LNCAP (cell line): ENCODE measurements around the gene MSANTD3.

Experiments
- TF ChIP-seq, protein P1 (sequence below): fragments of 450-650 bp; IDR thresholded peaks from 2 replicates; pipeline ENCODE4 v1.5.1; 2017; ENCODE audit warnings: mild to moderate bottlenecking

MSANTD3 gene

DNA sequence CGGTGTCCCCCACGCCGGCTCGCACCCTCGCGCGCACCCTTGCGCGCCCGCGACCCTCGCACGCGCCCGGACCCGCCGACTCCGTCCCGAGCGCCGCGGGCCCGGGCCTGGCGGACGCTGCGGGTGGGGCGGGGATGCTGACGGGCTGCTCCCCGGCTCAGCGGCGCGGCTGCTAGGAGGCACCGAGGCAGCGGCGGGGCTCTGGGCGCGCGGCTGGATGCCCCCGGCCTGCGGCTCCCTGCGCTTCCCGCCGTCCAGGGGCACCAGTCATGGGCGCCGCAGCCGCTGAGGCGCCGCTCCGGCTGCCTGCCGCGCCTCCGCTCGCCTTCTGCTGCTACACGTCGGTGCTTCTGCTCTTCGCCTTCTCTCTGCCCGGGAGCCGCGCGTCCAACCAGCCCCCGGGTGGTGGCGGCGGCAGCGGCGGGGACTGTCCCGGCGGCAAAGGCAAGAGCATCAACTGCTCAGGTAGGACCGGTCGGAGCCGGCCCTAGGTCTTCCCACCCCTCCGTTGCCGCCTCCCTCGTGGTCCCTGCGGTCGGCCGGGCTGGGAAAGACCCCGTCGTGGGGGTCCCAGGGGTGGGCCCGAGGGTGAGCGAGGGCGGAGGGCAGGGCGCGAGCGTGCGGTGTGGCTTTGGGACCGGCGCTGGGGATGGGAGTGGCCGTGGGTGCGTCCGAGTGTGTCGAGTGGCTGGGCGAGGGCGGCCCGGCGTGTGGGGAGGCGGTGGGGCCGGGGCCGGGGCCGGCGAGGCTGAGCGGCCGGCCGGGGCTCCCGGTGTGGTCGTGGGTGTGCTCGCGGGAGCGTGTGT, 46.5 kb downstream of the MSANTD3 start:
- TF ChIP-seq, protein P1, sequence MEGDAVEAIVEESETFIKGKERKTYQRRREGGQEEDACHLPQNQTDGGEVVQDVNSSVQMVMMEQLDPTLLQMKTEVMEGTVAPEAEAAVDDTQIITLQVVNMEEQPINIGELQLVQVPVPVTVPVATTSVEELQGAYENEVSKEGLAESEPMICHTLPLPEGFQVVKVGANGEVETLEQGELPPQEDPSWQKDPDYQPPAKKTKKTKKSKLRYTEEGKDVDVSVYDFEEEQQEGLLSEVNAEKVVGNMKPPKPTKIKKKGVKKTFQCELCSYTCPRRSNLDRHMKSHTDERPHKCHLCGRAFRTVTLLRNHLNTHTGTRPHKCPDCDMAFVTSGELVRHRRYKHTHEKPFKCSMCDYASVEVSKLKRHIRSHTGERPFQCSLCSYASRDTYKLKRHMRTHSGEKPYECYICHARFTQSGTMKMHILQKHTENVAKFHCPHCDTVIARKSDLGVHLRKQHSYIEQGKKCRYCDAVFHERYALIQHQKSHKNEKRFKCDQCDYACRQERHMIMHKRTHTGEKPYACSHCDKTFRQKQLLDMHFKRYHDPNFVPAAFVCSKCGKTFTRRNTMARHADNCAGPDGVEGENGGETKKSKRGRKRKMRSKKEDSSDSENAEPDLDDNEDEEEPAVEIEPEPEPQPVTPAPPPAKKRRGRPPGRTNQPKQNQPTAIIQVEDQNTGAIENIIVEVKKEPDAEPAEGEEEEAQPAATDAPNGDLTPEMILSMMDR: no peak

DNA sequence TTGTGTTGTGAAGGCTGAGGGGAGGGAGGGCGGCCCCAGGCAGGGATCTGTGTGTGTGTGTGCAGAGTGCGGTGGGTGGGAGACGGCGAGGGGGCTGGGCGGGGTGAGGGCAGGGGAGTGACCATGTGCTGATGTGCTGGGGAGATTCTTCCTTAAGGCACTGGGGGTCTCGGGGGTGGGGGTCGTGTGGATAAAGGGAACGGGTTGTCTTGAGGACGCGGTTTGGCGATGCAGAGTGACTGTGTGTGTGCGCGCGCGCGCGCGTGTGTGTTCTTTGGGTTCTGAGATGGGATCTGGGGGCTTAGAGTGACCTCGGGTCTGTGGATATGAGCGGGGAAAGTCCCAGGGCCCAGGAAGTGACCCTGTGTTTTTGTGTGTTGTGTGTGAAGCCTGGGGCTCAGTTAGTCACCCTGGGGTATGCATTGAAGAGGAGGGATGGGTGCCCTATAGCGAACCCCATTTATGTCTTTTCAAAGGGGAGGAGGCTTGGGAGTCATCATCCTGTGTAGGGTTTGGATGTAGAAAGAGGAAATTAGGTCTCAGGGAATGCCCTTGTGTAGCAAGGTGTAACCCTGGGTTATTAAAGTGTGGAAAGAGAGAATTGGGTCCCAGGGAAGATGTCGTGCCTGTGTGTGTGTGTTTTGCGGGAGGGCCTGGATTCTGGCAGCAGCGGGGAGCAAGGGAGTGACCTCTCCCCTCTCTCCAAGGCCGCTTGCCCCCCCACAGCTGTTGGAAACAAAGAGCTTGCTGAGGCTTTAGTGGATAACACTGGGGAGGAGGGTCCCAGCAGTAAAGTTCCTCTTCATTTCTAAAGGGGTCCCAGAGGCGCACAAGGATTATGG, 47.4 kb downstream of the MSANTD3 start:
- TF ChIP-seq, protein P1: no peak

DNA sequence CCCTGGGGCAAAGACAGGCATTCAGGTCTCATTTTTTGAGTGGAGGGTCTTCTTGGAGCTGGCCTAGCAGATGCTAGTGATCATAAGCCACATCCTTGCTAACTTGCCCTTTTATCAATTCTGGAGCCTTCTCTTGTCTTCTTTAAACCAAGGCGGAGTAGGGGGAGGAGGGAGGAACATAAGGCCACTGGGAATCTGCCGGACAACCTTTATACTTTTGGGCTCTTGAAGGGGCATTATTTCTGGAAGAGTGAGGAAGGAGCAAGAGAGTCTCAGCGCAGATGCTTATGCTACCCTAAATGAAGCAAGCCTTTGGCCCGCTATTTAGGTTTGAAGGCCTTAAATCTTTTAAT, 48.0 kb downstream of the MSANTD3 start:
- TF ChIP-seq, protein P1: no peak

DNA sequence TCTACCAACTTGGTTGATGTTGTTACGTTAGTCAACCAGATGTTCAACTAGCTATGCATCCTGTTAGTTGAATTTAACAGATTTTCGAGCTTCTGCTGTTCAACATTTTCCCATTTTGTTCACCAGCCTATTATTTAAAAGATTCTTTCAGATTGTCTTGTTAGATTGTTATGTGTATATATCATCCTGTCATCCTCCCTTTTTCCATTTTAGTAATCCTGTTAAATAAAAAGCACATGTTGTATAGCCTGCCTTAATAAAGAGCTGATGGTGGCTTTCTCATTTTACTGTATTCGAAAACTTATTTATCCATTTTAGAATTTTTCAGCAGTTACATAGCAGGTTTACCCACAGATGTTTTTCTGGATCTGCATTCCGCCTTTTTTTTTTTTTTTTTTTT, 50.3 kb downstream of the MSANTD3 start:
- TF ChIP-seq, protein P1: no peak

- TF ChIP-seq, protein P1: no peak
Measured at GRCh38 chr9:100478192-100478591, 51.2 kb downstream of the MSANTD3 start.

GRCh38 chr9:100479820-100480219, 52.9 kb downstream of the MSANTD3 start:
- TF ChIP-seq, protein P1: no peak

GRCh38 chr9:100485196-100485595, 58.3 kb downstream of the MSANTD3 start:
- TF ChIP-seq, protein P1: no peak
